ENCODE results near the gene ADD1.

Gene ADD1

DNA sequence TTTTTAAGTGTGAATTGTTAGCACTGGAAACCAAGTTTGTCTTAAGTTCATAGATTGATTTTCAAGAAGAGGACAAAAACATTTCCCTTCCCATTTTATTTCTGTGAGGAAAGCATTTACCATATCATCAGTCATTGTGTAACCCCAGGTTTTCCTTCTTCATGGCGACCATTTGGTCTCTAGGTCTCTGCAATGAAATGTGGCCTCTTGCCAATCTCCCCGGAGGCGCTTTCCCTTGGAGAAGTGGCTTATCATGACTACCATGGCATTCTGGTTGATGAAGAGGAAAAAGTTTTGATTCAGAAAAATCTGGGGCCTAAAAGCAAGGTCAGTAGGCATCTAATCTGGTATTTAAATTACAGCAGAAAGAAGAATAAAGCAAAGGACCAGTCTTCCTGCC lies 54.4 kb downstream of the ADD1 start:
- Histone ChIP-seq H3K9me3 (ENCODE audit: control insufficient read depth, low read length) (no peaks in the 10 kb centered on the region), H3K4me1 (ENCODE audit: control insufficient read depth, insufficient read depth, low read length, poor library complexity, severe bottlenecking) (no peaks in the 10 kb centered on the region), H3K27ac (ENCODE audit: low read depth, low read length, severe bottlenecking) (no peak overlapping the region), H3K36me3 (ENCODE audit: control insufficient read depth, insufficient read depth, low read length) (peaks cover 89% of the 10 kb centered on the region), H3K4me3 (ENCODE audit: extremely low read depth, insufficient read depth, low read length, poor library complexity, severe bottlenecking) (no peak overlapping the region)
- WGBS, 2 experiments (ENCODE audit: insufficient coverage in 2 of 2), result 97 to 100% methylated on average over 2 to 3 of the region's 3 CpGs

DNA sequence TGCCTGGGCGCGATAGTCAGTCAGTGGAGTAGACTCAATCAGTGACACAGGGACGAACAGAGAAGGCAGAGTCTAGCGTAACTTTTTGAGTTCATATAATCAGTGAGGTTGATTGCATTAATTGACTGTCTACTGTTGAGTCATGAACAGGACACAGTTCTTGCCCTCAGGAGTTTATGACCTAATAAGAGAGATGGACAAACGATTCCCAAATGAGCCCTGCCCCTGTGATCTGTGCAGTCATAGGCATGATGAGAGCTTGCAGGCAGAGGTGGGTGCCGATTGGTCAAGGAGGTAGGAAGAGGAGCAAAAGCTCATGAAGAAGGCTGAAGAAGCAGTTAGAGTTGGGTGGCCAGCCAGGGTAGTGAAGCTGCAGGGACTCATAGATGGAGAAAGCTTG lies 57.1 kb downstream of the ADD1 start:
- WGBS, 2 experiments (ENCODE audit: insufficient coverage in 2 of 2), result 98% methylated on average over 6 of the region's 6 CpGs
- no peaks in the 10 kb centered on the region for H3K4me1 ChIP-seq (ENCODE audit: control insufficient read depth, insufficient read depth, low read length, poor library complexity, severe bottlenecking)
- peaks cover 89% of the 10 kb centered on the region for H3K36me3 ChIP-seq (ENCODE audit: control insufficient read depth, insufficient read depth, low read length)
- H3K4me3 ChIP-seq (ENCODE audit: extremely low read depth, insufficient read depth, low read length, poor library complexity, severe bottlenecking), result no peak overlapping the region
- H3K9me3 ChIP-seq (ENCODE audit: control insufficient read depth, low read length), result no peaks in the 10 kb centered on the region
- no peak overlapping the region for H3K27ac ChIP-seq (ENCODE audit: low read depth, low read length, severe bottlenecking)

DNA sequence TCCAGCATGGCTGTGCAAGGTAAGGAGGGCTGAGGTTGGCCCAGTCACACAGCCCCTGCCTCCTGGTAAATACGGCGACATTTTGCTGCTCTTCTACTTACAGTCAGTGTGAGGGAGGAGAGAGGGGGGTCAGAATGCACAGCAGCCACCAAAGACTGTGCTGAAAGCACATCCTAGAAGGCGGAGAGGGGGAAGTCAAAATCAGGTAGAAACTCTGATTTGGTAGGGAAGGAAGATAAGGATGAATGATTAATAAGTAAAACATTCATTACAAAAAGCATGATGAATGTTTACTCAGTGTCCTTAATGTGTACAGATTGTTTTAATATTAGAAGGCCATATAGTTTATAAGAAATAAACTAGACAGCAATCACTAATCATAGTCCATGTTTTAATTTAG lies 57.5 kb downstream of the ADD1 start:
- H3K36me3 ChIP-seq (ENCODE audit: control insufficient read depth, insufficient read depth, low read length), result peaks cover 89% of the 10 kb centered on the region
- WGBS, 2 experiments (ENCODE audit: insufficient coverage in 2 of 2), result 92 to 100% methylated on average over 3 of the region's 3 CpGs
- no peaks in the 10 kb centered on the region for H3K4me1 ChIP-seq (ENCODE audit: control insufficient read depth, insufficient read depth, low read length, poor library complexity, severe bottlenecking)
- no peak overlapping the region for H3K27ac ChIP-seq (ENCODE audit: low read depth, low read length, severe bottlenecking)
- no peaks in the 10 kb centered on the region for H3K9me3 ChIP-seq (ENCODE audit: control insufficient read depth, low read length)
- no peak overlapping the region for H3K4me3 ChIP-seq (ENCODE audit: extremely low read depth, insufficient read depth, low read length, poor library complexity, severe bottlenecking)

DNA sequence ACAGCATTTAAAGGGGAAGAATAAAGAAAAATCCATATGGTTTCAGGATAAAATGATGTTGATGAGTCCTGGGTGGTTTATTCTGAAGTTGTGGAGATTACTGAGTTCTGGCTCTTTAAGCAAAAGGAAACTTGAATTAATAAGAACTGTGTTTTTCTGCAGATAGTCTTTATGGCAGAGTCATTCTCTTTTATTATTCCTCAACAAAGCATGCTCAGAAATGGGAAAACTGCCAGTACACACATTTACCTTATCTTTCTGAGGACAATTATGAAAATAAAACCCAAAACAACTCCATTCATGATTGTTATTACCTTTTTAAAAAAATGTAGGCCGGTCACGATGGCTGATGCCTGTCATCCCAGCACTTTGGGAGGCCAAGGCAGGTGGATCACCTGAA lies 58.5 kb downstream of the ADD1 start:
- Histone ChIP-seq H3K4me1 (ENCODE audit: control insufficient read depth, insufficient read depth, low read length, poor library complexity, severe bottlenecking) (no peaks in the 10 kb centered on the region), H3K4me3 (ENCODE audit: extremely low read depth, insufficient read depth, low read length, poor library complexity, severe bottlenecking) (no peak overlapping the region), H3K27ac (ENCODE audit: low read depth, low read length, severe bottlenecking) (no peak overlapping the region), H3K36me3 (ENCODE audit: control insufficient read depth, insufficient read depth, low read length) (peaks cover 89% of the 10 kb centered on the region), H3K9me3 (ENCODE audit: control insufficient read depth, low read length) (no peaks in the 10 kb centered on the region)
- WGBS, 2 experiments (ENCODE audit: insufficient coverage in 2 of 2), result 100% methylated on average over 1 to 2 of the region's 2 CpGs

DNA sequence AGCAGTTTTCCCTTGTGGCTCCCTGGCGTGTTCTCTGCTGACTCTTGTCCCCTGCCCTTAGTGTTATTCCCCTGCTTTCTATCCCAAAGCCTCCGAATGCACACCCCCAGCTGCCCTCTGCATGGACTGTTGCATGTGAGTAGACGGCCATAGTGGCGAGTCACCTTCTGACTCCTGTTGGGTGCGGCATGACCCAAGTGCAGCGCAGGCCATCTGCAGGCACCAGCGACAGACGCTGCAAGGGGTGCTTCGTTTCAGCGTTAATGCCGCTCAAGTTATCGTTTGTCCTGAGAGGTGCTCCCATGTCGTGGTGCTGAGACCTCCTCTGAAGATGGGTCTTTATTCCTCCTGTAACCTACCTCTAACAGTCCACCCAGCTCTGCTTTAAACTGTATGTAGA lies 61.9 kb downstream of the ADD1 start:
- WGBS, 2 experiments (ENCODE audit: insufficient coverage in 2 of 2), result 93 to 96% methylated on average over 11 to 12 of the region's 13 CpGs
- H3K36me3 ChIP-seq (ENCODE audit: control insufficient read depth, insufficient read depth, low read length), result peaks cover 90% of the 10 kb centered on the region
- no peak overlapping the region for H3K4me3 ChIP-seq (ENCODE audit: extremely low read depth, insufficient read depth, low read length, poor library complexity, severe bottlenecking)
- no peak overlapping the region for H3K27ac ChIP-seq (ENCODE audit: low read depth, low read length, severe bottlenecking)
- no peaks in the 10 kb centered on the region for H3K9me3 ChIP-seq (ENCODE audit: control insufficient read depth, low read length)
- H3K4me1 ChIP-seq (ENCODE audit: control insufficient read depth, insufficient read depth, low read length, poor library complexity, severe bottlenecking), result no peaks in the 10 kb centered on the region

DNA sequence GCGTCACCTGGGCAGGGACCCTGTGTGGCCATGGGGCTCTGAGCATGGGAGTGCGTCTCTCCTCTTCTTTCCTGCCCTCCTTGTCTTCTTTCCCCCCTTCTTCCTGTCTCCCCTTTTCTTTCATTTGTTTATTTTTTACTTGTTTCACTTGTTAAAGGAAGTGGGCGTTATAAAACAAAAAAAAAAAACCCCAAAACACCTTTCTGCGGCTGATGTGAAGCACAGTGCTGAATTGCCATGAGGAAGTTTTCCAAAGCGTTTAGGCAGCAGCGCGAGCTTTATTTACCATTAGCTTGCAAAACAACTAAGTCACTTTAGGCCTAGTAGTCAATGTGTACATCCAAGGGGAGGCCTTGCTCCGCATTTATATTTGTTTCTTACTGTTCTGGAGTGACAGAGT lies 62.6 kb downstream of the ADD1 start:
- Histone ChIP-seq H3K27ac (ENCODE audit: low read depth, low read length, severe bottlenecking) (no peak overlapping the region), H3K36me3 (ENCODE audit: control insufficient read depth, insufficient read depth, low read length) (peaks cover 90% of the 10 kb centered on the region), H3K9me3 (ENCODE audit: control insufficient read depth, low read length) (no peaks in the 10 kb centered on the region), H3K4me3 (ENCODE audit: extremely low read depth, insufficient read depth, low read length, poor library complexity, severe bottlenecking) (no peak overlapping the region), H3K4me1 (ENCODE audit: control insufficient read depth, insufficient read depth, low read length, poor library complexity, severe bottlenecking) (no peaks in the 10 kb centered on the region)
- 94 to 98% methylated on average over 5 to 6 of the region's 8 CpGs for WGBS, 2 experiments (ENCODE audit: insufficient coverage in 2 of 2)

DNA sequence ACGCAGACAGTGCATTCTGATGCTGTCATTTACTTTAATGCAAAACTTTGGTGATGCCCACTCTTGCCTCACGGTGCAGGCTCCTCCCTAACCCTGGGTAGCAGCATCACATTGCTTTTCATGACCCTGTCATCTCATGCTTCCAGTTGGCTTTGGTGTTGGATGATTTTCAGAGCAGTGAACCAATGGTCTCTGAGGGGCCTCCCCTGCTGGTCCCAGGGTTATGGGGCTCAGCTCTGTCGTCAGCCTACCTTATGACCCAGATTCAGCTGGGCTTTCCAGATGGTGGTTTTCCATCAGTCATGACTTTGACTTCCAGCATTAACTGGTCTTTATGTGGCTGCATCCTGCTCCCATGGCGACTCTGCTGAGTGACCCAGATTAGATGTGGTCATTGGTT lies 63.6 kb downstream of the ADD1 start:
- Histone ChIP-seq H3K9me3 (ENCODE audit: control insufficient read depth, low read length) (no peaks in the 10 kb centered on the region), H3K27ac (ENCODE audit: low read depth, low read length, severe bottlenecking) (no peak overlapping the region), H3K4me3 (ENCODE audit: extremely low read depth, insufficient read depth, low read length, poor library complexity, severe bottlenecking) (no peak overlapping the region), H3K36me3 (ENCODE audit: control insufficient read depth, insufficient read depth, low read length) (peaks cover 94% of the 10 kb centered on the region), H3K4me1 (ENCODE audit: control insufficient read depth, insufficient read depth, low read length, poor library complexity, severe bottlenecking) (no peaks in the 10 kb centered on the region)
- 97 to 100% methylated on average over 2 to 3 of the region's 4 CpGs for WGBS, 2 experiments (ENCODE audit: insufficient coverage in 2 of 2)

DNA sequence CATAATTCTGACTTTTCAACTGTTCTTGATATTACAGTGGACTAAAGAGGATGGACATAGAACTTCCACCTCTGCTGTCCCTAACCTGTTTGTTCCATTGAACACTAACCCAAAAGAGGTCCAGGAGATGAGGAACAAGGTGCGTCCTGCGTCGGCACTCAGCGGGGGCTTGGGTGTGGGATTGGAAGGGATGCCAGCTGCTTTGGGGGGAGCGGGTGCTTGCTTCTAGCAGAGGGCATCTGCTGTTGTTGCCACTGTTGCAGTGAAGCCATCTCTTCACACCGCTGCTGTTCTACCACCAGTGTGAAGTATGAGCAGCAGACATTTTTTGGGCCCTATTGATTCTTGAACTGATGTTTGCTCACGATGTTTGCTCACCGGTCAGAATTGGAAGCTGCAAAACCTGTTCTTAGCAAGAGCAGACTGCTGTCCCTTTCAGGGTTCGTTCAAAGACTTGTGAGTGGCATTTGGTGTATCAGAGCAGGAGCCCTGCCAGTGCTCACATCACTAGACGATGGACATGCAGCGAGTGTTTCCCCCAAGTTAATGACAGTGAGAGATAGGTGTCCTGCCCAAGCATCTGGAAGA lies 64.2 kb downstream of the ADD1 start:
- peaks cover 92% of the 10 kb centered on the region for H3K36me3 ChIP-seq (ENCODE audit: control insufficient read depth, insufficient read depth, low read length)

DNA sequence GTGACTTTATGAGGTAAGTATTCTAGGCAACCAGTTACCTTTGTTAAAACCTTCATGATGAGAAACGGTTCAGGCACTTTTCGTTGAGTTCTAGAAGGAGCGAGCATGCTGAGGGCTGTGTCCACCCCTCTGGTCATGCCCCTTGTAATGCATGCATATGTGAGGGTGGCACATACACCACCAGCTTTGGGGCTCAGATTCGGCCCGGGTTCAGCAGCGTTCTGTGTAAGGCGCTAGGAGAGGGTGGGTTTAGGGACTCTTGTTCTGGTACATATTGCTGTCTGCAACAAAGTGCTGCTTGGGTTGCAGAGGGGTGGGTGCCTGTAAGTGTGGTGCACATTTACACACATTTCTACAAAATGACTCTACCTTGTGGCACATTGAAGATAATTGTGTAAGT lies 65.0 kb downstream of the ADD1 start:
- peaks cover 96% of the 10 kb centered on the region for H3K36me3 ChIP-seq (ENCODE audit: control insufficient read depth, insufficient read depth, low read length)

More for the DNA sequence above, 64.2 kb downstream of the ADD1 start:
- Histone ChIP-seq H3K4me3 (ENCODE audit: extremely low read depth, insufficient read depth, low read length, poor library complexity, severe bottlenecking) (no peak overlapping the region), H3K4me1 (ENCODE audit: control insufficient read depth, insufficient read depth, low read length, poor library complexity, severe bottlenecking) (no peaks in the 10 kb centered on the region), H3K27ac (ENCODE audit: low read depth, low read length, severe bottlenecking) (no peak overlapping the region), H3K9me3 (ENCODE audit: control insufficient read depth, low read length) (no peaks in the 10 kb centered on the region)
- 90 to 94% methylated on average over 7 to 11 of the region's 11 CpGs for WGBS, 2 experiments (ENCODE audit: insufficient coverage in 2 of 2)

DNA sequence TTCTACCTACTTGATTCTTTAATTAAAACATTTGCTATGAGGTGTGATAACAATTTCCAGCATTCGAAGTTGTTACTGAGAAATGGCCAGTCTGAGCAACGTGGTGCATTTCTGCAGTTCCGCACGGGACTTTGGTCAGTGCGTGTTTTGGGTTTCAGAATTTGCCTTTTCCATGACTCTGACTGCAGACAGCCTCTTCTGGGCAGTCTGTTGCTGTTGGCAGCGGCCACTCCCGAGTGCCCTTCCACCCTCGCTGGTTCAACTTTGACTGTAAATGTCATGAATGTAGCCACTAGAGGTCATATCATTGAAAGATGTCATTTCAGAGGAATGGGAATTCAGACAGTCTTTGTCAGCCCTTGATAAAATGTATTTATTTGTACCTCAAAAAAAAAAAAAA lies 65.9 kb downstream of the ADD1 start:
- peaks cover 96% of the 10 kb centered on the region for H3K36me3 ChIP-seq (ENCODE audit: control insufficient read depth, insufficient read depth, low read length)
- H3K9me3 ChIP-seq (ENCODE audit: control insufficient read depth, low read length), result no peaks in the 10 kb centered on the region

More for the DNA sequence above, 65.0 kb downstream of the ADD1 start:
- WGBS, 2 experiments (ENCODE audit: insufficient coverage in 2 of 2), result 91 to 98% methylated on average over 4 to 5 of the region's 7 CpGs
- Histone ChIP-seq H3K4me3 (ENCODE audit: extremely low read depth, insufficient read depth, low read length, poor library complexity, severe bottlenecking) (no peak overlapping the region), H3K9me3 (ENCODE audit: control insufficient read depth, low read length) (no peaks in the 10 kb centered on the region), H3K27ac (ENCODE audit: low read depth, low read length, severe bottlenecking) (no peak overlapping the region), H3K4me1 (ENCODE audit: control insufficient read depth, insufficient read depth, low read length, poor library complexity, severe bottlenecking) (no peaks in the 10 kb centered on the region)

DNA sequence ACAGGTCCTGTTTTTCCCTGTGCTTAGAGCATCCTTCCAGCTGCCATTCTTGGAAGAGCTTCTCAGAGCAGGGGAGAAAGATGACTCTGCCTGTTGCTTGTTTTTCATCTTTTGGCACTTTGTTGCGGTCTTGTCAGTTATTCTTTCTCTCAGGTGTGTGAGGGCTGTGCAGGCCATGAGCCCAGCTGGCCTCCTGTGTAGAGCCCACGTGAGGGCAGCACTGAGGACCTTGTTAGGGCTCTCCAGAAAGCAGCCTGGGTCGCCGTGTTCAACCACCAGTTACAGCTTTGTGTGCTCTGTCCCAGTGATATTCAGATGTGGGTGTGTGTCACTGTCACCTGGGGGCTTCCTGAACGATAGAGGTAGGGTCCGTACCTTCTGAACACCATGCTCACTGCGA lies 66.8 kb downstream of the ADD1 start:
- H3K4me1 ChIP-seq (ENCODE audit: control insufficient read depth, insufficient read depth, low read length, poor library complexity, severe bottlenecking), result no peaks in the 10 kb centered on the region
- no peaks in the 10 kb centered on the region for H3K9me3 ChIP-seq (ENCODE audit: control insufficient read depth, low read length)
- H3K4me3 ChIP-seq (ENCODE audit: extremely low read depth, insufficient read depth, low read length, poor library complexity, severe bottlenecking), result no peak overlapping the region
- no peak overlapping the region for H3K27ac ChIP-seq (ENCODE audit: low read depth, low read length, severe bottlenecking)
- 85 to 88% methylated on average over 5 to 7 of the region's 7 CpGs for WGBS, 2 experiments (ENCODE audit: insufficient coverage in 2 of 2)
- H3K36me3 ChIP-seq (ENCODE audit: control insufficient read depth, insufficient read depth, low read length), result peaks cover 96% of the 10 kb centered on the region

More for the DNA sequence above, 65.9 kb downstream of the ADD1 start:
- Histone ChIP-seq H3K27ac (ENCODE audit: low read depth, low read length, severe bottlenecking) (no peak overlapping the region), H3K4me1 (ENCODE audit: control insufficient read depth, insufficient read depth, low read length, poor library complexity, severe bottlenecking) (no peaks in the 10 kb centered on the region), H3K4me3 (ENCODE audit: extremely low read depth, insufficient read depth, low read length, poor library complexity, severe bottlenecking) (no peak overlapping the region)
- WGBS, 2 experiments (ENCODE audit: insufficient coverage in 2 of 2), result 88 to 89% methylated on average over 7 to 8 of the region's 8 CpGs
